Suppressor macrophage (primary cell): ENCODE results near the gene SLC35G1.

ENCODE experiments used
- DNase-seq, 4 experiments: peaks; one replicate each; pipeline ENCODE4 v3.0.0-alpha.2; 2020 to 2022
- total RNA-seq, 17 experiments: gene quantifications; one replicate each; lab custom pipeline; 2026; ENCODE audit warnings: mixed read lengths in 6 of 17, inconsistent platforms in 3 of 17; lab: John Stamatoyannopoulos, UW

SLC35G1 gene, protein sequence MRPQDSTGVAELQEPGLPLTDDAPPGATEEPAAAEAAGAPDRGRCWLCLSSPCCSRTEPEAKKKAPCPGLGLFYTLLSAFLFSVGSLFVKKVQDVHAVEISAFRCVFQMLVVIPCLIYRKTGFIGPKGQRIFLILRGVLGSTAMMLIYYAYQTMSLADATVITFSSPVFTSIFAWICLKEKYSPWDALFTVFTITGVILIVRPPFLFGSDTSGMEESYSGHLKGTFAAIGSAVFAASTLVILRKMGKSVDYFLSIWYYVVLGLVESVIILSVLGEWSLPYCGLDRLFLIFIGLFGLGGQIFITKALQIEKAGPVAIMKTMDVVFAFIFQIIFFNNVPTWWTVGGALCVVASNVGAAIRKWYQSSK
- 2.4 to 5.6 (median 3.3) reads per million in 17 experiments for total RNA-seq

DNA sequence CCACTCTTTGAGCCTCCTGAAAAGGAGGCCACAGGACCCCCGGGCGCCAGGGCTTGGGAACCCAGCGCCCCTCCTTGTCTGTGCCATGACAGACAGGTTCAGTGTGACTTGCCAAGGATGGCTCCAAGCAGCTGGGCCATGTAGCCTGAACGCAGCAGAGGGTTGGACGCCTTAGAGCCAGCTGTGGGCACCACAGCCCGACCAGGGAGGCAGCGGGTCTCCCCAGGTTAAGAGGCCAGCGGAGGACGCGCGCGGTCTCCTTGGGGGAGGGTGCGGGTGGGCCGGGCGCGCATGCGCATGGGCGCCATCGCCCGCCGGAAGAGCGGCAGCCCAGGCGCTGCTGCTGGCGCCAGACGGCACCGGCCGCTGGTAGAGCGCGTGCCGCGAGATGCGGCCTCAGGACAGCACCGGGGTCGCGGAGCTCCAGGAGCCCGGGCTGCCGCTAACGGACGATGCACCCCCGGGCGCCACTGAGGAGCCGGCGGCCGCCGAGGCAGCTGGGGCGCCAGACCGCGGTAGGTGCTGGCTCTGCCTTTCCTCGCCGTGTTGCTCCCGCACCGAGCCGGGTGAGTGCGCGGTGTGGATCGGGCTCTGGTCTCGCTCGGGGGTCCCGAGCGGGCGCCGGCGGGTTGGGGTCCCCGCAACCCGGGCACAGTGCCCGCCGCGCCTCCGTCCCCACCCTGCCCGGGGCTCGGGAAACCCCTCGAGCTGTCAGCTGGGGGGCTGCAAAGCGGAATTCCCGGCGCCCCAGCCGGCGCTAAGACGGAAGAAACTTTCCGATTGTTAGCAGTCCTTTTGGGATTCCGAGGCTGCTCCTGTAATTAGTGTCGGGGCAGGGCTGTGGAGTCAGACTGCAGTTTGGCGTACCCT, at the start of gene SLC35G1:
Gene SLC35G1 (plus strand): TSS at position 333 of the 870 bp plus-strand sequence. CDS start 56 bp downstream, at position 389.
- DNase-seq, result peak; percentile 75 to 91 (median 85)

DNA sequence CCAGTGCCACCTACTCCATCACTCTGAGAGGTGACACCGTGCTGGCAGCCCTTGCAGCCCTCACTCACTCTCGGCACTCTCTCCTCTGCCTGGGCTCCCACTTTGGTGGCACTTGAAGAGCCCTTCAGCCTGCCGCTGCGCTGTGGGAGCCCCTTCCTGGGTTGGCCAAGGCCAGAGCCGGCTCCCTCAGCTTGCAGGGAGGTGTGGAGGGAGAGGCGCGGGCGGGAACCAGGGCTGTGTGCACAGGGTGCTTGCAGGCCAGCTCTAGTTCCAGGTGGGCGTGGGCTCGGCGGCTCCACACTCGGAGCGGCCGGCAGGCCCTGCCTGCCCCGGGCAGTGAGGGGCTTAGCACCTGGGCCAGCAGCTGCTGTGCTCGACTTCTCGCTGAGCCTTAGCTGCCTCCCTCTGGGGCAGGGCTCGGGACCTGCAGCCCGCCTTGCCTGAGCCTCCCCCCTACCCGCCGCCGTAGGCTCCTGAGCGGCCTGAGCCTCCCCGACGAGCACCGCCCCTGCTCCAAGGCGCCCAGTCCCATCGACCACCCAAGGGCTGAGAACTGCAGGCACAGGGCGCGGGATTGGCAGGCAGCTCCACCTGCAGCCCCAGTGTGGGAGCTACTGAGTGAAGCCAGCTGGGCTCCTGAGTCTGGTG, 48.7 kb upstream of the SLC35G1 start:
- no peak for DNase-seq

DNA sequence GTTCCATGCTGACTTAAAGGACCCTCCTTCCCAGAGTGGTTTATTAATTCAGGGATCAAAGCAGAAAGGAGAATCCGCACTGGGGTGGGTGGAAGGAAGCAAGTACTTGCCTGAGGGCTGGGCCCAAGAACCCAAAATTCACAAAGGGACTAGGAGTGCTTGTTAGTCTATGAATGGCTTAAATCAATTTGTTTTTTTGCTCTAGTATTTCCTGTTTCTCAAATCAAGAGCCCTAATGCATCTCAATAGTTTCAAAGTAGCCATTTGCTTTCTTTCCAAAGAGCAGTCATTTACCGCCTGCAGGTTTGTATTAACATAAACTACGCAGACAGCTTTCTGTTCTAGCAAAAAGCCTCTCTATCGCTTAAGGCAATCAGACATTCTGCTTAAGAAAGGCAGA, 44.2 kb upstream of the SLC35G1 start:
- DNase-seq, result no peak

DNA sequence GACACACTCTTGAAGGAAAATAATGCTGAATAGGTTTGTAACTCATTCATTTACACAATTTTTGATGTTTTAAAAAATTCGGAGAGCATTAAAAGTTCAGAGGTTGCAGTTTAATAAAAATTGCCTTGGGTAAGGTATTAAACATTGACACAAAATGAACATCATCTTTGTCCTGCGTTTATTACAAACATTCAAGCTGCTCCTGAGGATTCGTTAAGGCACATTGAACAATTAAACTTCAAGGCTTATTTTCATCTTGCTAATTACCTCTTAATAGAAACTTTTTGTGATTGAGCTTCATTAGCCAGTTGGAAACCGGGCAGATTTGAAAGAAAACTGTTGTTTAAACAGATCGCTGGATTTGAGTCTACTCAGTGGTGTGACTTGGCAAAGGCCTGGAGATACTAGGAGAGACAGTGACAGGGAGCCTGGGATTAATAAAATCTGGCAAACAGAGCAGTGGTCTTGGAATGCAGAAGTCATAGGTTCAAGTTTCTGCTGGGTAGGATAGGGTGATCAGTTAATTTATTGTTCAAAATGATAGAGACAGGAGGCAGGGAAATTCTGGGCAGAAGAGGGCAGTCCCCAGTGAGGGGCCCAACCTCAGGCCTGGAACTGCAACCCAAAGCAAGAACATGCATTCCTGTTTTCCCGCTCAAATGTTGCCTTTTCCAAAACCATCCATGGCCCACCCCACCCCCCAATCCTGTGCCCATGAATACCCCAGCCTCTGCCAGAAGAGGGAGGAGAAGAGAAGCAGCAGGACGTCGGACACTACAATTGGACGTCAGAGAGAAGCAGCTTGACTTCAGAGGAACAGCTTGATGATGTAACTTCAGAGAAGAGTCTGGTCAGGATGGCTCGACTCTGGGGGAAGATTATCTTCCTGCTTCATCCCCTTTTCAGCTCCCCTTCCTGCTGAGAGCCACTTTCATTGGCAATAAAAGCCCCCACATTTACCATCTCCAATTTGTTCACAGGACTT, 43.5 kb upstream of the SLC35G1 start:
- DNase-seq, result no peak

DNA sequence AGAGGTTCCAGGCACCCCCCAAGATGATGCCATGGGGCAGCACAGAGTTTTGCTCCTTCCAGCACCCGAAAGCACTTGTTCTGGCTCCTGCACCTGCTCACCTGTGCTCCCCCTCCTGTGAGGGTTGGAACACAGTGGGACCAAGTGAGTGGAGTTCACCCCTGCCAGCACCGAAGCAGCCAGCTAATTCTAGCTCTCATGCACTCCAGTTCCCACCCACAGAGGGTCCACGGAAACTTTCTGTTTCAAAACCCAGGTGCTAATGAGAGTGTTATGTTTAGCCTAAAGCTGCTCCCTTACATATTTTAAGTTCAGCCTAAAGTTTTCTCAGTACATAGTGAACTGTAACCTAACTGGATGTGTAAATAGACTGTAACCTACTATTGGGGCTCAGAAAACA, 42.6 kb upstream of the SLC35G1 start:
- DNase-seq, result no peak

DNA sequence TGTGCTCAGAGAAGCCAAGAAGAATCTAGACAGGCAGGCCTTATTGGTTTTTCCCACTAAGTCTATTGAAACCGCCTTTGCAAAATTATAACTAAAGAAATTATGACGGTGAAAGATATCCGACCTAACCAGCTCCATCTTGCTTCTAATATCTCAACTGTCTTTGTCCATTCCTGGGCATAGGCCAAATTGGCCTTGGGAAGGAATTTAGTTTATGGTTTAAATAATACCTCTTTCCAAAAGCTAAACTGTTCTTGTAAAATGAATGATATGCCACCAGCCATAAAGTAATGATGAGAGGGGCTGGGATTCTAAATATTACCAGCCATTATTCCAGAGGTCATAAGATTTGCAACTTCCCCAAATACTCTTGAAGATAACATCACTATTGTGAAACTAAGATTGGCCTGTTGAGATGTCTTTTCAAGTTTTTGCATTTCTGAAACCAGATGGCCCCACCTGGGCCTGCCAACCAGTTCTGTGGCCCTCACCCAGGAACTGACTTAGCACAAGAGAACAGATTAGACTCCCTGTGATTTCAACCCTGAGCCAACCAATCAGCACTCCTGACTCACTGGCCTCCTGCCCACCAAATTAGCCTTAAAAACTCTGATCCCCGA, 41.2 kb upstream of the SLC35G1 start:
- no peak for DNase-seq

DNA sequence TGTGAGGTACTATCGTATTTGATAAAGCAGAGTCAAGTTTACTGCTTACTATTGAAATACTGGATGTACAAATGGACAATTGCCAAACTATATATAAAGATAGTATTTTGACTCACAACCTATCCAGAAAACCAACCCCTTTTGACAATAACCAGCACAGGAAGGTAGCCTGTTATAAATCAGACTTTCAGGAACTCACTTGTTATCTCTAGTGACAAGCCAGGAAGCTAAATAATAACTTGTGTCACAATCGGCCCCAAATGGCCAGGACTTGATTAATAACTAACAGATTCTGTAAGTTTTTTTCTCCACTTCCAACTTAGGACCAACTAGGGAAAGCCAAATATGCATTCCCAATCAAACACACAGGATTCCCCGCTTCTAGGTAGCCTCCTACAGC, 38.8 kb upstream of the SLC35G1 start:
- no peak for DNase-seq

DNA sequence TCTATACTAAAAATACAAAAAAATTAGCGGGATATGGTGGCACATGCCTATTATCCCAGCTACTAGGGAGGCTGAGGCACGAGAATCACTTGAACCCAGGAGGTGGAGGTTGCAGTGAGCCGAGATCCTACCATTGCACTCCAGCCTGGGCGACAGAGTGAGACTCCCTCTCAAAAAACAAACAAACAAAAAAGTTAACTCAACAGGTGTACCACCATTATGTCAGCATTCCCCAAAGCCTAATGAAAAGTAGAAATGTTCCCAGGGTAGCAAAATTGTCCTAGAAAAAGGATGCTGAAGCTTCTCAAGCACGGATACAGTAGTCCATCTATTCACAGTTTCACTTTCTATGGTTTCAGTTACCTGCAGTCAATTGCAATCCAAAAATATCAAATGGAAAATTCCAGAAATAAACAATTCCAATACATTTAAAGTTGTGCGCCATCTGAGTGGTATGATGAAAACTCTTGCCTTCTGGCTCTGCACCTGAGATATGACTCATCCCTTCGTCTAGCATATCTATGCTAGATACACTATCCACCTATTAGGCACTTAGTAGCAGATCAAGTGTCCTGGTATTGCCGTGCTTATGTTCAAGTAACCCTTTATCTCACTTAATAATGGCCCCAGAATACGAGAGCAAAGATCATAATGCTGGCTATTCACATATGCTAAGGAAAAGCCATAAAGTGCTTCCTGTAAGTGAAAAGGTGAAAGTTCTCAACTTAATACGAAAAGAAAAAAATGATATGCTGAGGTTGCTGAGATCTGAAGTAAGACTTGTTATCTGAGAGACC, 37.2 kb upstream of the SLC35G1 start:
- DNase-seq, result no peak

DNA sequence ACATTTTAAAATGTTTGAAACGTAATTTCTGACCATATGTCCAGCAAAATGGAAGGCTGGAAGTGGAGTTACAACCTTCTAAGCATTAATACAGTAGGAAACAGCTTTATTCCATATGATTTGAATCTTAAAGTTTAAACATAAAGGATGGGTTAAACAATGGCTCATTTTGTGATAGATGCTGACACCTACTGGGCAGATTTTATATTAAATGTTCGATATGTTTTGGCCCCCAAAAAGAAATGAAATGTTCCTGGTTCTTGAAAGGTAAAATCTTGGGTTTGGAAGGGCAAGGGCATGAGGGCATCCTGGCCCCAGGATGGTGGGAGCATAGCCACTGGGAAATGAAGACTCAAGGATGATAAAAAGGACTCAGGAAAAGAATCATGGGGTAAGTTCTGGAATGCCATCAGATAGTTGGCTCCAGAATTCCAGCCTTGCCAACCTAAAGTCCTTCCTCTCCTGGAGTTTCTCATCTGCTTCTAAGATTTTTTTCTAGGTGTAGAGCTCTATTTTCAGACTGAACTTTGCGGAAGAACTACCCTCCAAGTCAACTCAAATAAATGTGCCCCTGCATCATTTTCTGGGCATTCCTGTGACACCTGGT, 34.6 kb upstream of the SLC35G1 start:
- peak in 2 of 4 experiments; percentile 10 to 16 for DNase-seq

DNA sequence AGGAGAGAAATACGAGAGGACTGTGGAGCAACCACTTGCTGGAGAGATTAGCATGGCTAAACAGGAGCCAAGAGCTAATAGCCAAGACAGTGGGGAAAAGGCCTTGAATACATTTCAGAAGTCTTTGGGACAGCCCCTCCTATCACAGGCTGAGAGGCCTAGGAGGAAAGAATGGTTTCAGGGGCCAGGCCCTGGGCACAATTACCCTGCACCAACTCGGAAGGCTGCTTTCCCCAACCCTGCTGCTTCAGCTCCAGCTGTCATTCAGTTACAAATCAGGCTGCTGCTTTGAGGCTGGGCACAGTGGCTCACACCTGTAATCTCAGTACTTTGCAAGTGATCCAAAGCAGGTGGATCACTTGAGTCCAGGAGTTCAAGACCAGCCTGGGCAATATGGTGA, 32.0 kb upstream of the SLC35G1 start:
- DNase-seq, result no peak

DNA sequence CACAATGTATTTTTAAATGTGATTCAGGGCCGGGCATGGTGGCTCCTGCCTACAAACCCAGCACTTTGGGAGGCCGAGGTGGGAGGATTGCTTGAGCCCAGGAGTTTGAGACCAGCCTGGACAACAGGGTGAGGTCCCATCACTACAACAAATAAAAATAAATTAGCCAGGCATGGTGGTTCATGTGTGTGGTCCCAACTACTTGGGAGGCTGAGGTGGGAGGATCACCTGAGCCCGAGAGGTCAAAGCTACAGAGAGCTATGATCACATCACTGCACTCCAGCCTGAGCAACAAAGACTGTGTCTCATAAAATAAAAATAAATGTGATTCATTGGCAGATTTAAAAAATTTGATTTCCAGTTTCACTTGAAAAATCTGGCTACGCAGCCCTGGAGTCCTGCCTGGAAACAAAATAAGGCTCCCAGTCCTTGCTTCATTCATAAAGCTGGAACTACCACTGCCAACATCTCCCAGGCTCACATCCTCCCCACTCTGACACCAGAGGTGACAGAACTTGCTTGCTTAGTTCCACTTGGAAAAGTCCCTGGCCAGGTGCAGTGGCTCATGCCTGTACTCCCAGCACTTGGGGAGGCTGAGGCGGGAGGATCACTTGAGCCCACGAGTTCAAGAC, 27.9 kb upstream of the SLC35G1 start:
- DNase-seq, result no peak

DNA sequence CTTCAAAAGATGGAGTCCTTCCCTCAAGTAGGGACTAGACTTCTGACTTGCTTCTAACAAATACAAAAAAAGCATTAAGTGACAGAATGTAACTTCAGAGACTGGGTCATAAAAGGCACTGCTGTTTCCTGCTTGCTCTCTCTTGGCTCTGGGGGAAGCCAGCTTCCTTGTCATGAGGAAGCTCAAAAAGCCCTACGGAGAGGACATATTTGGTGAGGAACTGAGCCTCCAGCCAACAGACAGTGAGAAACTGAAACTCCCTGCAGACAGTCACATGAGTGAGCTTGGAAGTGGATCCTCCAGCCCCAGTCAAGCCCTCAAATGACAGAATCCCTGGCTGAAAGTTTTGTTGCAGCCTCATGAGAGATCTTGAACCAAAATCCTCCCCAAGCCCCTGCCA, 26.3 kb upstream of the SLC35G1 start:
- peak; percentile 2 to 47 (median 35) for DNase-seq

DNA sequence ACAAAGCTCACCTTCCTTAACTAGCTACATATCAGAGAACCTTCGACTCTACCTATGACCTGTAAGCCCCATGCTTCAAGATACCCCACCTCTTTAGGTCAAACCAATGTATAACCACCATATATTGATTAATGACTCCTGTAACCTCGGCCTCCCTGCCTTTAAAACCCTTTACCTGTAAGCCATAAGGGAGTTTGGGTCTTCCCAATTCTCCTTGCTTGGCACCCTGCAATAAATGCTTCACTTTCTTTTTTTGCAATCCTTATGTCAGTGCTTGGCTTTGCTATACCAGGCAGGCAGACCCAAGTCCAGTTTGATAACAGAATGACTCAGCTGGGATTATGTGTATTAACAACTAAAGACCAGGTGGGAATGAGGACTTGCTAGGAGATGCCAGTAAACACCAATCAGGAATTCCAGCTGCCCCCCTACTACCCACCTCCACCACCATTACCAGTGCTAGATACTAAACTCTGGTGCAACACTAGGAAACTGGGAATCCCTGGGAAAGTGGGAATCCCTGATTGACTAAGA, 22.0 kb upstream of the SLC35G1 start:
- no peak for DNase-seq

DNA sequence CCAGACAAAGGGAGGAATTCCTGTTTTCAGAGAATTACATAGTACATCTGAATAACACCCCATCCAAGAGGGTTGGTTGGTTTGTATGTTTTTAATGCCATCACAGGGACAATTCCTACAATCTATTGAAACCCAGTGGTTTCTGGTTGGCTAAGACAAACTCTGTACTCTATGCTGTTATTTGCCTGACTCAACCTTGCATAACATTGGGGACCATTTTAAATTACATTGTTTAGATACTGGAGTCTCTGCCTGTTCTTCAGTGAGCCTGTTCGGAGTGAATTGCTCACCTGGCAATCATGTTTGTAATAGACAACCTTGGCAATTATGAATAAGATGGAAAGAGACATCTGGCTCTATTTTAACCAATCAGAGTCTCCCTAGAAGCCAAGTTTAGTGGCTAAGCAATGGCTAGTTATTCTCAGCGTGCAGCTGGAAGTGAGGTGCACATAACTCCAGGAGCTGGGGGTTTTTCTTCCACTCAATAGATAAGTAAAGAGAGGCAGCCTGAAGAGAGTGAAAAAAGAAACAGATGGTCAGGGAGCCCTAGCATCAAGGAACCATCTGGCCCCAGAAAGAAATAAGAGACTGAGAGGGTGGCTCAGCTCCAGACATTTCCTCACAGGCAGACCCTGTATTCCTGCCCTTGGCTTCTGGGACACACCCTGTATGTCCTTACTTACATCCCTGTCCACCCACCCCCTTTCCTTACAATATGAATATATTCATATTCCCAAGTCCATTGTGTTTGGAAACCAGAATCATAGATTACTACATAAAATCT, 21.2 kb upstream of the SLC35G1 start:
- no peak for DNase-seq

DNA sequence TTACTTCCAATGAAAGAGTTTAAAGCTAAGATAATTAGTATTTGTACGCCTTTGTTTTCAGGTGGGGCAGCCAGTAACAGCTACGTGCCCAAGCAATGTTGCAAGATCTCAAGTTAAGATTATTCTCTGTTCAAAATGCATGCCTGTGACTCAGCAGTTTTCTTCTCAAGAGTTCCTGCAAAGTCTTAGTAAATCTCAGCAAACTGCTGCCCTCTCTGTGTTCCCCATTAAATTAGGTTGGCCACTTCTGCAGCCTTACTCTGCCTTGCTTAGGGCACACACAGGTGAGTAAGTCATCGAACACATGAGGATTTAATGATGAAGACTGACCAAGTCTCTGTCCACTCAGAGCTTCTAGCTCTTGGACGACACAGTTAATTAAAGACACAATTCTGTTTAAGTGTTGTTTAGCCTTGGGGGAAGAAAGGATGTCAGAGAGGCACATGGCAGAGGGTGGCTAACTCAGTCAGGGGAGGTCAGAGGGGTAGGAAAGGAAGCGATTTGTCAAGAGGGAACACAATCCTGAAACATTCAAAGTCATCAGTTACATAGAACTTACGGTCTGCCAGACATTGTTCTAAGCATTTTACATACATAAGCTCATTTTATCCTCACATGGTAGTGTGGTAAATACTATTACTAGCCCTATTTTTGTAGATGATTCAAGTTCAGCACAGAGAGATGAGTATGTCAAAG, 20.2 kb upstream of the SLC35G1 start:
- peak in 2 of 4 experiments; percentile 15 to 51 for DNase-seq

DNA sequence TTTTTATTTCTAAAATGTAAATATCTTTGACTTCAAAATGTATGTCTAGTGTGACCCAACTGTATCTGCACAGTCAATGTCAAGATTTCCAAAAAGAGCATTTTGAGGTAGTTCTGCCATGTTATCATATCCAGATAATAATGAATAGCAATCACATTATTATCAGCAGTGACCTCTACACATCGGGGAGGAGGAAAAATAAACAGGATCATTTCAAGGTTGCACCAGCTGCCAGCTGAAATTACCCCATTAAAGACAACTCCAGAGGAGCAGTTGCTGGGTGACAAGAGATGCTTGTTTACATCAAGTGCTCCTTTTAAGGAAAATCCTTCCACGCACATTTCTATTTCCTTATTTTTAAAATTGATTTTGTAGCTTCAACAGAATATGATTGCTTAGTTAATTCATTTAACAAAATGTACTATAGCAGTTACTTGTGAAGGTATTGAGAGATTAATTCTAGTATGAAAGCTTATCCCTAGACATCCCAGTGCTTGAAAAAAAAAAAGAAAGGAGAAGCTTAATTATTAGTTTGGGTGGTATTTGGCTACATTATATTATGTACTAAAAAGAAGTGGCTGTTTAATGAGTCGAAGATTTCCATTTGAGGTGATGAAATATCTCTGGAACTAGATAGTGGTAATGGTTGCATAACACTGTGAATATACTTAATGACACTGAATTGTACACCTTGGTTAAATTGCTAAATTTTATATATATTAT, 19.3 kb upstream of the SLC35G1 start:
- DNase-seq, result no peak

DNA sequence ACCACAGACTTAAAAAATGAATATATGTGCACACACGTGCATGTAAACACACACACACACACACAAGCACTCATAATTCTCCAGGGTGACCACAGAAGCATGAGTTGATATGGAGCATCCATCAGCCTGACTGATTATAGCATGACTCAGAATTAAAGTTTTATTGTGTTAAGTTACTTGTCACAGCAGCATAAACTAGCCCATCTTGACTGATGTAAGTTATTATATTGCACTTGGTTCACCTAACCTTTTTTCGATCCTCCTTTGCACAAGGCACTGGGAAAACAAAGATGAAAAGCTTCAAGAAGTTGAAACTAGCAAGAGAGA, 18.8 kb upstream of the SLC35G1 start:
- no peak for DNase-seq
